ENCODE results near the gene OSBP2.
A peak's percentile ranks its signal among the peaks of the same experiment; 100 is the strongest.

Gene OSBP2

DNA sequence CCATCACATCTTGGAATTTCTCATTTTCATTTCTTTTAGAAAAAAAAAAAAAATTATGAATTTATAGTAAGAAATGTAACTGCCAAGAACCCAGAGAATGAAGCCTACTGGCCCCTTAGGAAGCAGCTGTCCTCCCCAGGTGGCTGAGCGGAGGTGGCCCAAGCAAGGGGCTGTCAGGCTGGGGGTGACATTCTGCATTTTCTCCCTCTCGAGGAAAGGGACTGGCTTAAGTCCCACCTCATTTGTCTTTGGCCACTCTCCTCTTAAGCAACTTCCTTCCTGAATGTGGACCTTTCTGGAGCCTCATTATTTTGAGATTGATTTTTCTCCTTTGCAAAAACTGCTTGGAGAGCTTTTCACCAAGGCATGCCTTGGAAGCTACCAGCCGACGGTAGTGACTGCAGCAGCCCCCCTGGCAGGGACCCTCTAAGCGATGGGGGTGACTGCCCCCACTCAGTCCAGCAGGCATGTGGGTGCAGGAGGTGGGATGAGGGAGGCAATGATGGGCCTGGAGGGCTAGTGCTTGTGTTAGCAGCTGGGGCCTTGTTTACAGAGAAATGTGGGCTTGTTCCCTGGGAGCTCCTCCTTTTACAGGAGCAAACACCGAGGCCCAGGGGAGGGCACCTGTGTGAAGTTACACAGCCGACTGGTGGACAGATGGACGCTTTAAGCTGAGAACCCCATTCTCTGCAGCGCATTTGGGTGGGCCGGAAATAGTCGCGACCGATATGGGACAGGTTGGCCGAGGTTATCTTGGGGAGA, 162.2 kb downstream of the OSBP2 start:
- DNase-seq, result no peak

DNA sequence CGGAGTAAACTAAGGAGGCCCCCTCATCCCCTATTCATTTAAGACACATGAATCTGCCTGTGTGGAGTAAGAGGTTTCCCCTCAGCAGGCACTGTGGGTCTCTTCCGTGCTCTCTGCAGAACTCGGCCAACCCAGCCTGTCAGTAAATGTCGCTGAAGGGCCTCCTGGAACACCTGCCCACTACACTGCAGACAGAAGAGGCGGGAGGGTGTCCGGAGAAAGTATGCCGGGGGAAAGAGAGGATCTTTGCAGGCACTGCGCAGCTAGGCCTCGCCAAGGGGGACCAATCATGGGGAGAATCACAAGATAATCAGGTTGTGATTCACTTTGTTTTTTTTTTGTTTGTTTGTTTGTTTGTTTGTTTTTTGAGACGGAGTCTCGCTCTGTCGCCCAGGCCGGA, 163.1 kb downstream of the OSBP2 start:
- DNase-seq, result no peak

DNA sequence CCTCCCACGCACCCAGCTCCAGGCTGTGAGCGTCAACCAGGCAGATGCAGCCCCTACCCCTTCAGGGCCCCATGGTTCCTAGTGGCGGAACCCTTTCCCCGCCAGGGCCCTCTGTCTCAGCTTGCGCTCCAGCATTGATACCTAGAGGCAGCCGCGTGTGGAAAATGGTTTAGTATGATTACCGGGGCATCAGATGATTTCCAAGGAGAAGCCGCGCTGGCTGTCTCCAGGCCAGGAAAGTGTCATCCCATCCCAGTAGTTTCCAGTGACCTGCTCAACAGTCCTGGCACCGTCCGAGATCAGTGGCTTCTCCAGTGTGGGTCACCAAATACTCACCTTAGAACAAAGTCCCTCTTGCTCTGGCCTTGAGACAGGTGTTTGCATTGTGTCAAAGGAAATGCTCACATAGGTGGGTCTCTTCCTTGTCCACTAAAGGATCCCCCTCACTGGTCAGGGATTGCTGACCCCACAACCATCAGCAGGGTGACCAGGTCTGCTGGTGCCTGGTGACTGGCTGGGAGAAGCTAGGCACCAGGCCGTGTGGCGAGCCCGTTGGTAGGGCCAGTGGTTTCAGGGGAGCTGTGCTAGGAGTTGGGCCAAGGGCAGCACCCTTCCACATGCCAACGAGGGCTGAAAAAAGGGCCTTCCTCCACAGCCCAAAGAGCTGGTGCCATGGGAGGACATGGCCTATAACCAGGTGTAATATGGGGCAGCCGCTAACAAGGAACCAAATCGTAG, 164.5 kb downstream of the OSBP2 start:
- DNase-seq, result no peak

DNA sequence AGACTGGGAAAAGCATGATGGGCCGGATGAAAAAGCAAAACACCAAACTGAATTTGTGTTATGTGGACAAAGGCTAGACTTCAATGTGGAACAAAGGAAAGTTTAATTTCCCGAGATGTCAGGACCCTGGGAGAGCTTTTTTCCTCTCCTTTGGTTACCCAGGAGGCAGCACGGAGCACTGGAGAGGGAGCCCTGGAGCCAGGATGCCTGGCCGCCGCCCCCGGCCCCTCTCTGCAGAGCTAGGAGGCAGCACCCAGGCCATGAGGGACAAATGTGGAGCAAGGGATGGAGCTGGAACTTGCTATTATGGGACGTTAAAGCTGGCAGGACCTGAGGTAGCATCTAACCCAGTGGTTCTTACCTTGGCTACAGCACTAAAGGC, 165.0 kb downstream of the OSBP2 start:
- DNase-seq, result no peak

DNA sequence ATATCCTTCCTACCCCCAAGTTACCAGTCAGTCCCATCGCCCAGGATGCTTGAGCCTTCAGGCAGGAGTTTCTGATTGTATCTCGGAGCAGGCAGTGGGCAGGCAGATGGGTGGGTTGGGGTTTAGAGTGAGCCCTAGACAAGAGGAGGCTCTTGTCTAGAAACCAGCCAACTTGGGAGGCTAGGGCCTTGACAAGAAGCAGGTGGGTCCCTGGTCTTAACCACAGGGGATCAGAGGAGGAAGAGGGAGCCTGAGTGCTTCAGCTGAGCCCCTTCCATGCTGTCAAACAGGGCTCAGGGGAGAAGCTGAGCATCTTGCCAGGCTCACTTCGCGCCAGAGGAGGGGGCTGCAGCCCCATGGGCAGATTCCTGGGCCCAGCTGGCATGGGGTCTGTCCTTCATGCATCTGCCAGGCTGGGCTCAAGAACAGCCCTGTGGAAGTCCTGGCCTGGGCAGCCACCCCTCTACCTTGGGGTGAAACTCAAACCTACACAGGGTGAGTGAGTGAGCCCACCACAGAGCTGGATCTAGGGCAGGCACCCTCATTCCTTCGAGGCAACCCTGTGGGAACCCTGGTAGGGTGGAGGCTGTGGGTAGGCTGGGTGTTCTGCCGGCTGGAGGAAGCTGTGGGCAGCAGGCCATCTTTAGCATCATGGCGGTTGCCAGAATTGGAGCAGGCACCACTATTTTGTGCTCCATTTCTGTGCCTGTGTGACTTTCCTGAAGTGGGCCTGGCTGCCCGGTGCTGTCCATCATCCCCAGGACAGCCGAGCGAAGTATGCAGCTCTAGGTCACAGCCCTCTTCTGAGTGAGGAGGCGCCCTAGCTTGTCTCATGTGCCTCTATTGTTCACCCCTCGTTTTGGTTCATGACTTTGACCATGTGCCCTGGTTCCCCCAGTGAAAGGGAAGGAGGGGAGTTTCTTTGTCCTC, 165.8 kb downstream of the OSBP2 start:
- no peak for DNase-seq

DNA sequence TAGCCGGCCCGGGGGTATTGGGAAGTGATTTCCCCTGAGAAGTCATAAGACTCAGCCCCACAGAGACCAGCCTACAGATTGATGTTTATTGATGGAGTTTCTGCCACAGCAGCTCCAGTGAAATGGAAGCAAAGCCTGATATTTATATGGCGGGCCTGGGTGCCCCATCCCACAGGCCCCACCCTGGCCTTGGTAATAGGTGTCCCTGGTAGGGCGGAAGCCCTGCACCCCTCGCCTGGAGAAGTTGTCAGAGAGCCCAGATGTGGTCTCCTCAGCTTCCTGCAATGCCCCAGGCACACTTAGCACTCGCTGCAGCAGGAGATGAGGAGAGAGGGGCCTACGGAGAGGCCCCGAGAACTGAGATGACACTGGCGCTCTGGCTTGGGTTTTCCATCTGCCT, 166.5 kb downstream of the OSBP2 start:
- DNase-seq, result no peak

DNA sequence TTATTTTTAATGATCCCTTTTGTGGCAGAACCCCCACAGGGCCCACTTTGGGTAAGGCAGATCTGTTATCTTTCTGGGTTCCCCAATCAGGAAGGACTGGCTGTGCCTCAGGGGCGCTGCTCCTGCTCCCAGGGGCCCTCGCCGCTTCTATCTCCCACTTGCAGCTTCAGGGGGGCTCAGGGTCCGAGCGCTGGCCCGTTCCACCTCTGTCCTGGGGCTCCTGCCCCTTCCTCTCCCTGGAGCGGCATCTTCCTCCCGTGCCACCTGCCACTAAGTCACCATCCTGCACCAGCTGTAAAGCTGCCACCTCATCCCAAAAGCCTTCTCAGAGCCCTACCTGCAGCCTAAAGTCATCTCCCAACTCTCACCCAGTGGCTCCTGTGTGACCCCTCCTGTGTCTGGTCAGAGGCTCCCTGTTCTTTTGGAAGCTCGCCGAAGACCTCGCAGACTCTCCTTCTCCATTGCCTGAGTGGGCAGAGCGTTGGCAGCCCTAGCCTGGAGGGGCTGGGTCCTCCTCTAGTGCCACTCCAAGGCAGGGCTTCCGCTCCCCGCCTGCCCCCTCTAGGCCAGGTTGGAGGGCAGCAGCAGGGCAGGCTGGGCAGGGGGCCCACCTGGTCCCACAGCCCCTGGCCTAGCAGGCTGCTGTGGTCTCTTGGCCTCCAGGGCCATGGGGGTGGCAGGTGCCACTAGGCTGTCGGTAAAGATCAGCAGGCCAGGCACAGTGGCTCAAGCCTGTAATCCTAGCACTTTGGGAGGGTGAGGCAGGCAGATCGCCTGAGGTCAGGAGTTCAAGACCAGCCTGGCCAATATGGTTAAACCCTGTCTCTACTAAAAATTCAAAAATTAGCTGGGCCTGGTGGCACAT, 167.2 kb downstream of the OSBP2 start:
- DNase-seq, result no peak

DNA sequence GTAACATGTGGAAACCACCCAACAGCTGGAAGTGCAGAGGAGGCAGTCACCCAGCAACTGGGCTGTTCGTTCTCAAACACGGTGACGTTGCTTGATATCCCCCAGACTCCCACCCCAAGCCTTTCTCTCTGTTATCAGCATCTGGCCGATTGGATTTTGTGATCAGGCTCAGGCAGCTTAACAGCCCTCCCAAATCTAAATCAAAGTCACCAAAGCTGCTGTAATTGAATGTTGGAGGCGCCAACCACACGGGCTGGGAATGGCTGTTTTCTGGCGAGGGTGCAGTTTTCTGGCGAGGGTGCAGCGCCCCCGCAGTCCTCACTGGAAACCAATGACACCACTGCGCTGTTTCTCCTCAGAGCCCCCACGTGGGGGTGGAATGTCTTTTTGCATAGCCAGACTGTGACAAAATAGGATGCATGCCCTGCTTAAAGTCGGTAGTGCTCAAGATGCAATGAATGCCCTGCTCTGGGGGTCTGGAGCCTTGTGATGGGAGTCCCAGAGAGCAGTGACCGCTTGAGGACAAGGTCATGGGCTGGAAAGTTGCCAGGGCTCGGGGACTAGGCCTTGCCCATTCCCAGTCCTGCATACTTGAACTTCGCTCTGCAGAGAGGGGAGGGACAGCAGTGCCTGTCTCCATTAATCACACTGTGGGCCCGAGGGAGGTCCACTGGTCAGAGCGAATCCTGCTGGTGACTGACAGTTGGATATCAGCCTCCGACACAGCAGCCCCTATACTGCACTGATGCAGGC, 168.6 kb downstream of the OSBP2 start:
- peak; percentile 47 for DNase-seq

DNA sequence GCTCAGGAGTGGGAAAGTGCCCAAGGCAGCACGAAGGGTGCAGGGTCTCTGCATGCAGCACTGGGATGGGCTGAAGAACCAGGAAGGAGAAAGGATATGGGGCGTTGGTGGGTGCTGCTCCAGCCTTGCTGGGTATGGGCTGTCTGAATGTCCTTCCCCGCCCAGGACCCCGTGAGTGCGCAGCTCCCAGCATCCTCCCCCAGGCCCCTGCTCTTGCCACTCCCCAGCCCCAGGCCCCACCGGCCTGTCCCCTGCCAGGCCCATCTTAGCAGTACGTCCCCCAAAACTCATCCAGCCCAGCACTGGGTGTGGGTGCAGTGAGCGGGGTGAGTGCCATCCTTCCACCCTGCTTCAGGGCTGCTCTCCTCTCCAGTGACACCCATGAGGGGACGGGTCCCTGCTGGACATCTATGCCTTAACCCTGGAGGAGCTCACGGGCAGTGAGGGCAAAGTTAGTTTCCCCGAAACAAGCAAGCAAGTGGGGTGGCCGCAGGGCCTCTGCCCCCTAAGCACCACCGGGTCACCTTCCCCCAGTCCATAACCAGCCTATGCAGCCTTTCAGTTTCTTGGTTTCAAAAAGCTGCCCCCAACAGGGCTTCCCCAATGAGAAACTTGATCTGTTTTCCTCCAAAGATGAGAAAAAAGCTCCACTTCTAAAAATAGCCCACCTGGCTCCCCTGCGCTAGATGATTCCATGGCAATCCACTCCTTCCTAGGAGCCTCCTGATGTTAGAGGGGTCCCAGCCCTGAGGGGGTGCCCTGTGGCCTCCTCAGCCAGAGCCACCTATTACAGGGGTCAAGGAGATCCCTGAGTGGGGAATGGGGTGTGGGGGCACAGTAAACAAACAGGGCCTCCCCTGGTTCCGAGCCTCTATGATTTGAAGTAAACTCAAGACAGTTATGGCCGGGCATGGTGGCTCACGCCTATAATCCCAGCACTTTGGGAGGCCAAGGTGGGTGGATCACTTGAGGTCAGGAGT, 170.1 kb downstream of the OSBP2 start:
- no peak for DNase-seq

DNA sequence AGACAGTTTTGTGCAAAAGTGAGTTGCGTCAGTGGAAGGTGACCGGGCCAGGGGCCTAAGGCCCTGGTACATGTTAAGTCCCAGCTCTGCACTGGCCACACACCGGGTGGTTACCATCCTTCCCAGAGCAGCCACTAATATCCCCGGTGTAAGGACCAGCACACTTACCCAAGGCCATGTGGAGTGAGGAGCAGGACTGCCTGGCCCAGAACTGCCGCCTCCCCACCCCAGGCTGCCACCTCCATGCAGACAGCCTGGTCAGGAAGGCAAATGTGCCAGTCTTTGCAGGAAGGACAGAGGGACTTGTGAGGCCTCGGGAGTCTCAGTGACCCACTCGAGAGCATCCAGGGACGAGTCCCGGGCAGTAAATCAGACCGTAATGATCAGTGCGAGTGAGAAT, 171.0 kb downstream of the OSBP2 start:
- DNase-seq, result no peak

DNA sequence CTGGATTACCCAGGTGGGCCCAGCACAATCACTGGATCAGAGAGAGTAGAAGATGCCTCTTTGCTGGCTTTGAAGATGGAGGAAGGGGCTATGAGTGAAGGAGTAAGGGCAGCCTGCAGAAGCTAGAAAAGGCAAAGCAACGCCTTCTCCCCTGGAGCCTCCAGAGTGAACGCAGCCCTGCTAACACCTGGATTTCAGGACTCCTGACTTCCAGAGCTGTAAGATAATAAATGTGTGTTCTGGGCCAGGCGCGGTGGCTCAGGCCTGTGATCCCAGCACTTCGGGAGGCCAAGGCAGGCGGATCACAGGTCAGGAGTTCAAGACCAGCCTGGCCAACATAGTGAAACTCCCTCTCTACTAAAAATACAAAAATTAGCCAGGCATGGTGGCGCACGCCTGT, 171.5 kb downstream of the OSBP2 start:
- DNase-seq, result no peak

DNA sequence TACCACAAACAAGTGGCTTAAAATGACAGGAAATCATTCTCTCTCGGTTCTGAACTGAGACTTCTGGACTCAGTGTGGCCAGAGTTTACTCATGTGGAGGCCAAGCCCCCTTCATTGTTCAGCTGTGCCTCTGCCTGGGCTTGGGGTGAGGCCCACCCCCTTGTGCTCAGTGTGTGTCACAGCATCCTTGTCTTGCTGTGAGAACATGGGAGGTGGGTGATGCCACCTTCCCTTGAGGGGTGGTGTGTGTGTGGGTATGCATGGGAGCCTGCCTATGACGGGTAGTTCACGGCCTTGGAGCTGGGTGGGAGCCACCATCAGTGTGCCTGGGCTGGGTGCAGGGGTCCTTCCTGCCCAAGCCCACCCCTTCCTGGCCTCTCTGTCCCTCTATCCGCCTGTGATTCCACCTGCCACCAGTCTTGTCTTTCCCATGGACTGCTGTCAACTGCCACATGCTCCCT, 172.2 kb downstream of the OSBP2 start:
- DNase-seq, result no peak

DNA sequence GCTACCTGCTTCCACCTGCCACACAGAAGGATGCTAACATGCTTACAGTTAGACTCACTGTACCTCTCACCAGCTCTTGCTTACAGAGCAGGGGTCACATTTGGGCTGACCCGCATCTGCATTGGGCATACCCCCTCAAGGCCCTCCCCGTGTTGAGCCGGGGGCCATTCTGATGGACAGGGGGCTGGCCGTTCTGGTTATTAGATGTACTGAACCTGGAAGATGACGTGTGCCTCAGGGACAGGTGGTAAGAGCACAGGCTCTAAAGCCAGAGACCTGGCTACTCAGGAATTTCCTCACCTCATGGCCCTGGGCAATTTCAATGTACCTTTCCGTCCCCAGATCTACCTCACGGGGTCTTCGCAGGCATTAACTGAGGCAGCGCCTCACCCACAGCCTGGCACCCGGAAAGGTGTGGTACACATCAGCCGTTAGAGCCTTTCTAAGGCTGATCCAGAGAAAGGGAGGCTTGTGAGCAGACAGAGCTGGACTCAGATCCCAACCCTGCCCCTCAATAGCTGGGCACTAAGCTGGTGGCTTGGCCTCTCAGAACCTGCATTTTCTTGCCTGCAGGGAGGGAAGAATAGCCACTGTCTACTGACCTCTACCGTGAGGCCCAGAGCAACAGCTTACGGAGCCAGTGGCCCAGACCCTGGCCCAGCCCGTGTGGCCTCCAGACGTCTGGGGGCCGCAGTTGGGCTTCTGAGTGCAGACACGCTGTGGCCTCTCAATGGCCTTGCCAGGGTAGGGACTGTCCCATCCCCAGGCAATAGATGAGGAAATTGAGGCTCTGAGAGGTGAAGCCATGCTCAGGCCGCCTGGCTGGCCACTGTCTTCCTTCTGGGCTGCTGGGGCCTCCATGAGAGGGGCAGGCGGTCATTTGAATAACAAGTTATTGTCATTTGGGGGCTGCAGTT, 173.3 kb downstream of the OSBP2 start:
- DNase-seq, result no peak

DNA sequence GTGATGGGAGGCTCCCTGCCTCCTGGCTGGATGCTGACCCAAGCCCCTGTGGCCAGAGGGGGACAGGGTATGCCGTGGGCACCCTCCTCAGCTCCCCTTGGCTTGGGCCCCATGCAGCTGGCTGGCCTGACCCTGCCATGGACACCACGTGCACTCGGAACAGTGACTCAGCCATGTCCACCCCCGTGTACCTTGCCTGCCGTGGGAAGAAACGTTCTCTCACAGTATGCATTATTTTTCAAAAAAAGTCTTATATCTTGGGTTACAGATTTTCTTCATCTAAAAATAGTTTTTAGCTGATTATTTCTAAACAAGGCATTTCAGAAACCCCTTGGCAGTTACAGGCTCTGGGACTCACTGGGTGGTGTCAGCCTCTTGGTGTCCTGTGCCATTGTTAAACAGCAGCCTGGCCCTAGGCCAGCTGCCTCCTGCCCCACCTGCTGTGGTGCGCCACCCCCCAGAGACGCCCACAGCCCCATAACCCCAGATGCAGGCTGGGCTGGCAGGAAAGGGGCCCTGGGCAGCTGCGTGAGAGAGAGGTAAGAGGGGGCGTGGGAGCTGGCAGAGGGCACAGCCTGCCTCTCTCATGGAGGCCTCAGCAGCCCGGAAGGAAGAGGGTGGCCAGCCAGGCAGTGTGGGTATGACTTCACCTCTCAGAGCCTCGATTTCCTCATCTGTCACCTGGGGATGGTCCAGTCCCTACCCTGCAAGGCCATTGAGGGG, 174.2 kb downstream of the OSBP2 start:
- DNase-seq, result no peak

DNA sequence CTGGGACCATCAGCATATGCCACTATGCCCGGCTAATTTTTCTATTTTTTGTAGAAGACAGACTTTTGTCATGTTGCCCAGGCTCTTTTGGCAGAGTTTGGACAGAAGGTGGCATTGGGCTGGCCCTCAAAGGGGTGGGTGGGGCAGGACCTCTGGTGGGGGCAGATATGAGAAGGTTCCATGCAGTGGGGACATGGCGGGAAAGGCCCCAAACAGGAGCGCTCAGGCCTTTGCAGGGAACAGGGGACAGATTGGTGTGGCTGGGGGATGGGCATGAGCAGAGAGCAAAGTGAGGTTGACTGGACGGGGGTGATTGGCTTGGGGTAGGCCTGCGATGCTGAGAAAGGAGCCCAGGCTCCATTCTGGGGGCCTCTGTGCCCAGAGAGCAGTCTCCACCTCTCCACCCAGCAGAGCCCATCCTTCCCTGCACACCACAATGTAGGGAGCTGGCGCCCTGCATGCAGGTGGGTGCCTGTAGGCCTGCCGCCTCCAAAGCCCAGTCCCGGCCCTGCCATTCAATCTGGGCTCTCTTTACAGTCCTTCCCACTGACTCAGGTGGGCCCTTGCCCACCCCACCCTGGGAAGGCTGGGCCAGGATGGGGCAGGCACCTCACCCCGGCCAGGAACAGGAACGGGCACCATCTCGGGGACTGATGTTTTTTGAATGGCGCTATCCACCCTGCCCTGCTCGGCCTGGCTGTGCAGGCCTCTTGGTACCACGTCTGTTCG, 175.2 kb downstream of the OSBP2 start:
- no peak for DNase-seq

DNA sequence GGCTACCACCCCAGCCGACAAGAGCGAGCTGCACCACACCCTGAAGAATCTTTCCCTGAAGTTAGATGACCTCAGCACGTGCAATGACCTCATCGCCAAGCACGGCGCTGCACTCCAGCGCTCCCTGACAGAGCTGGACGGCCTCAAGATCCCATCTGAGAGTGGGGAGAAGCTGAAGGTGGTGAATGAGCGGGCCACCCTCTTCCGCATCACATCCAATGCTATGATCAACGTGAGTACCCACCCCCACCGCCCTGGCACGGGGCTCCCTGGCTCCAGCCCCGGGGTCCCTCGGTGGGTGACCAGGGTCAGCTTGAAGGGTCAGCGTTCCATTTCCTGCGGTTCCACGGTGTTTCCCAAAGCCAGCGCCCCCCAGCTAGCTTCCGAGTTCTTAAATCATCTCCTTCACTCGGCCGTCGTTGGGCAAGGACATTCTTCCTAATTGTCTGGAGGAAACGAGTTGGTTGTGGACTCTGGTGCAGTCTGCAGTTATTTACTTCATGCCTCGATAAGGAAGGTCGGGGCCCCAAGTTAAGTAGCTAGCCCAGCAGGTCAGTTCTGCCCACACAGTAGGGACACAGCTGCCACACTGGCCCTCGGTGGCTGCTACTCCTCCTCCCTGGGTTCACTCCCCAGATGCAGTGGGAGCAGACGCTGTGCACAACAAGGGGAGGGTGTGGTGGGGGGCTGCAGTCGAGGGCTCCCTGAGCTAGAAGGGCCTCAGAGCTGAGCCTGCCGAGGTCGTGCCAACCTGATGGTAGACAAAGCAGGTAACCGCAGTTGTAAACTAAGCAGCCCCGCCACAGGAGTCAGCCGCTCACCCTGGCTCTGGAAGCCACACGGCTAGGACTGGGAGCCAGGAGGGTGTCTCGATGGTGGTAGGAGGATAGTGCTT, 176.0 kb downstream of the OSBP2 start:
- no peak for DNase-seq

Data from fibroblast of skin of right biceps (primary cell).